Measurements from ENCODE around the gene CROT. TPM values are rescaled to one million over a fixed set of nuclear protein-coding genes. Genes with fewer than 3 reads are reported as not detected.

Gene CROT
- total RNA-seq, 4 donors from 2014 or later = 12.0 to 20.7 (median 12.7) TPM

DNA sequence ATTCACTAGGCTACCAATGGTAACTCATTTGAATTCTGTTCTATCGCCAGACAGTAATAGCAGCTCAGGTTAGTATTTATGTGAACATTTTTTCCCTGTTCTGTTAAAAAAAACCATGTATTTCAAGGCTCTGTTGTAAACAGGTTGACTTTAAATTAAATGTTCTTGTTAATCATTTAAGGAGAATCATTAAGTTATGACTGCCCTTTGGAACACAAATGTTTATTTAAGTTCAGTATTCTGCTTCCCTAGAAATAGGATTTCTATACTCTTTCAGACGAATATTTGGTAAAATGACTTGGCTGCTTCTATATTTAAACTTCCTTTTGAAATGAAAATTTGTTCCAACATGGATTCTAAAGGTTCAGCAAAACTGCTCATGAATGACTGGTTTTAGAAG is 13.1 kb upstream of the CROT start:
- H3K27me3 ChIP-seq = no peaks in the 10 kb centered on the region
- H3K36me3 ChIP-seq = peaks cover 0 to 46% of the 10 kb centered on the region in 2 donors
- no peak for ATAC-seq
- TF ChIP-seq, protein P1, sequence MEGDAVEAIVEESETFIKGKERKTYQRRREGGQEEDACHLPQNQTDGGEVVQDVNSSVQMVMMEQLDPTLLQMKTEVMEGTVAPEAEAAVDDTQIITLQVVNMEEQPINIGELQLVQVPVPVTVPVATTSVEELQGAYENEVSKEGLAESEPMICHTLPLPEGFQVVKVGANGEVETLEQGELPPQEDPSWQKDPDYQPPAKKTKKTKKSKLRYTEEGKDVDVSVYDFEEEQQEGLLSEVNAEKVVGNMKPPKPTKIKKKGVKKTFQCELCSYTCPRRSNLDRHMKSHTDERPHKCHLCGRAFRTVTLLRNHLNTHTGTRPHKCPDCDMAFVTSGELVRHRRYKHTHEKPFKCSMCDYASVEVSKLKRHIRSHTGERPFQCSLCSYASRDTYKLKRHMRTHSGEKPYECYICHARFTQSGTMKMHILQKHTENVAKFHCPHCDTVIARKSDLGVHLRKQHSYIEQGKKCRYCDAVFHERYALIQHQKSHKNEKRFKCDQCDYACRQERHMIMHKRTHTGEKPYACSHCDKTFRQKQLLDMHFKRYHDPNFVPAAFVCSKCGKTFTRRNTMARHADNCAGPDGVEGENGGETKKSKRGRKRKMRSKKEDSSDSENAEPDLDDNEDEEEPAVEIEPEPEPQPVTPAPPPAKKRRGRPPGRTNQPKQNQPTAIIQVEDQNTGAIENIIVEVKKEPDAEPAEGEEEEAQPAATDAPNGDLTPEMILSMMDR (IDR thresholded peaks at IDR 0.05) = no peak
- no peak for TF ChIP-seq POLR2A (IDR thresholded peaks at IDR 0.05)
- no peak for TF ChIP-seq POLR2AphosphoS5 (IDR thresholded peaks at IDR 0.05)
- TF ChIP-seq EP300 (IDR thresholded peaks at IDR 0.05) = no peak
- peaks cover 0 to 29% (median 7%) of the 10 kb centered on the region in 3 donors for H3K9me3 ChIP-seq
- no peaks in the 10 kb centered on the region for H3K4me1 ChIP-seq
- H3K4me3 ChIP-seq = no peak overlapping the region
- H3K27ac ChIP-seq = no peak overlapping the region
- 71 to 100% methylated on average over 1 to 2 of the region's 2 CpGs for WGBS, 2 donors (ENCODE audit: low coverage in 1 of 2)

DNA sequence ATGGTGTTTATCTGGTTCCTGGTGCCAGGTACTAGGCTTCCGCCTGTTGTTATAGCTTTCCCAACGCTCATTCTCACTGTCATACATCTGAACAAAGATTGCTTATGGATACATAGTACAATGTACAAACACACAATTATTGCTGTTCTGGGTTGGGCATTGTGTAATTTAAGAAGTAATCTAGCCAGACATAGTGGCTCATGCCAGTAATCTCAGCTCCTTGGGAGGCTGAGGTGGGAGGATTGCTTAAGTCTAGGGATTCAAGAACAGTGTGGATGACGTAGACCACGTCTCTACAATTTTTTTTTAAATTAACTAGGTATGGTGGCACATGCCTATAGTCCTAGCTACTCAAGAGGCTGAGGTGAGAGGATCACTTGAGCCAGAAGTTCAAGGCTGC is 9.3 kb upstream of the CROT start:
- no peak overlapping the region for H3K27ac ChIP-seq
- TF ChIP-seq, protein P1 (IDR thresholded peaks at IDR 0.05) = no peak
- TF ChIP-seq POLR2A (IDR thresholded peaks at IDR 0.05) = no peak
- no peak for TF ChIP-seq POLR2AphosphoS5 (IDR thresholded peaks at IDR 0.05)
- TF ChIP-seq EP300 (IDR thresholded peaks at IDR 0.05) = no peak
- H3K27me3 ChIP-seq = no peaks in the 10 kb centered on the region
- H3K4me3 ChIP-seq = no peak overlapping the region
- H3K4me1 ChIP-seq = no peaks in the 10 kb centered on the region
- peaks cover 0 to 36% of the 10 kb centered on the region in 2 donors for H3K36me3 ChIP-seq
- WGBS, 2 donors (ENCODE audit: low coverage in 1 of 2) = 92 to 98% methylated on average over 4 of the region's 4 CpGs
- H3K9me3 ChIP-seq = no peaks in the 10 kb centered on the region
- ATAC-seq = no peak

GRCh38 chr7:87337331-87337730 is 8.1 kb upstream of the CROT start:
- TF ChIP-seq EP300 (IDR thresholded peaks at IDR 0.05) = no peak
- TF ChIP-seq POLR2AphosphoS5 (IDR thresholded peaks at IDR 0.05) = no peak
- no peak for TF ChIP-seq POLR2A (IDR thresholded peaks at IDR 0.05)
- TF ChIP-seq, protein P1 (IDR thresholded peaks at IDR 0.05) = no peak
- no peaks in the 10 kb centered on the region for H3K9me3 ChIP-seq
- peaks cover 0 to 39% of the 10 kb centered on the region in 2 donors for H3K36me3 ChIP-seq
- no peaks in the 10 kb centered on the region for H3K27me3 ChIP-seq
- H3K27ac ChIP-seq = no peak overlapping the region
- WGBS, 2 donors (ENCODE audit: low coverage in 1 of 2) = 78 to 90% methylated on average over 1 to 2 of the region's 2 CpGs
- H3K4me3 ChIP-seq = no peak overlapping the region
- peaks cover 0 to 8% (median 0%) of the 10 kb centered on the region in 3 donors for H3K4me1 ChIP-seq
- ATAC-seq = no peak

- no peaks in the 10 kb centered on the region for H3K9me3 ChIP-seq
- no peak for ATAC-seq
- H3K27ac ChIP-seq = no peak overlapping the region
- peaks cover 0 to 35% of the 10 kb centered on the region in 2 donors for H3K36me3 ChIP-seq
- TF ChIP-seq EP300 (IDR thresholded peaks at IDR 0.05) (no peak), POLR2AphosphoS5 (IDR thresholded peaks at IDR 0.05) (no peak), POLR2A (IDR thresholded peaks at IDR 0.05) (no peak)
- TF ChIP-seq, protein P1 (IDR thresholded peaks at IDR 0.05) = no peak
- no peaks in the 10 kb centered on the region for H3K27me3 ChIP-seq
- peaks cover 0 to 29% (median 4%) of the 10 kb centered on the region in 3 donors for H3K4me1 ChIP-seq
- no peak overlapping the region for H3K4me3 ChIP-seq
- 40 to 58% methylated on average over 2 of the region's 2 CpGs for WGBS, 2 donors (ENCODE audit: low coverage in 1 of 2)
Measured at GRCh38 chr7:87339373-87339897, 6.0 kb upstream of the CROT start.

- peaks cover 0 to 28% of the 10 kb centered on the region in 2 donors for H3K36me3 ChIP-seq
- TF ChIP-seq EP300 (IDR thresholded peaks at IDR 0.05) (no peak), POLR2A (IDR thresholded peaks at IDR 0.05) (no peak), POLR2AphosphoS5 (IDR thresholded peaks at IDR 0.05) (no peak)
- TF ChIP-seq, protein P1 (IDR thresholded peaks at IDR 0.05) = no peak
- no peaks in the 10 kb centered on the region for H3K27me3 ChIP-seq
- H3K4me1 ChIP-seq = peaks cover 0 to 40% (median 4%) of the 10 kb centered on the region in 3 donors
- no peak for ATAC-seq
- H3K9me3 ChIP-seq = no peaks in the 10 kb centered on the region
- no peak overlapping the region for H3K27ac ChIP-seq
- 88 to 92% methylated on average over 2 of the region's 2 CpGs for WGBS, 2 donors (ENCODE audit: low coverage in 1 of 2)
- H3K4me3 ChIP-seq = no peak overlapping the region
Measured at GRCh38 chr7:87341441-87341840, 4.0 kb upstream of the CROT start.

All from gastroesophageal sphincter (tissue), 4 donors.